ENCODE measurements around the gene TARBP1. TPM values are rescaled to one million over a fixed set of nuclear protein-coding genes. Genes with fewer than 3 reads are reported as not detected.
A peak's percentile ranks its signal among the peaks of the same experiment; 100 is the strongest.

The TARBP1 gene
- total RNA-seq, 1 donor from 2014 or later, result 60.4 TPM

- no peak overlapping the region for H3K27ac Mint-ChIP-seq
- H3K36me3 Mint-ChIP-seq (ENCODE audit: insufficient read depth), result no peaks in the 10 kb centered on the region
- TF ChIP-seq CTCF (IDR thresholded peaks at IDR 0.05; ENCODE audit: unreplicated experiment), result no peak
- no peaks in the 10 kb centered on the region for H3K9me3 Mint-ChIP-seq (ENCODE audit: low read depth)
- no peak overlapping the region for H3K4me3 Mint-ChIP-seq (ENCODE audit: low read depth)
- peaks cover 4% of the 10 kb centered on the region for H3K4me1 Mint-ChIP-seq (ENCODE audit: low read depth)
- no peak for DNase-seq (ENCODE audit: low spot score, unreplicated experiment)
- H3K27me3 Mint-ChIP-seq, result no peaks in the 10 kb centered on the region
These were observed 24.4 kb upstream of the TARBP1 start for GRCh38 chr1:234503193-234504050.

GRCh38 chr1:234502785-234503184 is 23.8 kb upstream of the TARBP1 start:
- DNase-seq (ENCODE audit: low spot score, unreplicated experiment), result no peak
- no peak overlapping the region for H3K27ac Mint-ChIP-seq
- no peak for TF ChIP-seq CTCF (IDR thresholded peaks at IDR 0.05; ENCODE audit: unreplicated experiment)
- no peaks in the 10 kb centered on the region for H3K9me3 Mint-ChIP-seq (ENCODE audit: low read depth)
- H3K27me3 Mint-ChIP-seq, result no peaks in the 10 kb centered on the region
- no peak overlapping the region for H3K4me3 Mint-ChIP-seq (ENCODE audit: low read depth)
- peaks cover 4% of the 10 kb centered on the region for H3K4me1 Mint-ChIP-seq (ENCODE audit: low read depth)
- H3K36me3 Mint-ChIP-seq (ENCODE audit: insufficient read depth), result no peaks in the 10 kb centered on the region

DNA sequence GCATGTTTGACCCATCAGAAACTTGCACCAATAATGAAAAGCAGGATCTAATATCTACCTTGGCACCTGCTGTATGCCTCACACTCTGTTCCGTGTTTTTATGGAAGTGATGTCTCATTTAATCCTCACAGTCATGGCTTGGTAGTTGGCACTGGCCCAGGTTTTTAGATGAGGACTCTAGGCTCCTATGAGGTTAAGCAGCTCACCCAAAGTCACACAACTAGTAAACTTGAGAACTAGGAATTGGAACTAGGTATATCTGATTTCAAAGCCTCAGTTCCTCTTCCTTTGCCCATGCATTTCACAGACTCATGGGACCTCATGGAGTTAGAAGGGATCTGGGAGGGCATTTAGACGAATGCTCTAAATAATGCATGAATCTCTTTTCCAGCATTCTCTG is 21.3 kb upstream of the TARBP1 start:
- peaks cover 6% of the 10 kb centered on the region for H3K4me1 Mint-ChIP-seq (ENCODE audit: low read depth)
- no peak for TF ChIP-seq CTCF (IDR thresholded peaks at IDR 0.05; ENCODE audit: unreplicated experiment)
- no peaks in the 10 kb centered on the region for H3K27me3 Mint-ChIP-seq
- H3K4me3 Mint-ChIP-seq (ENCODE audit: low read depth), result no peak overlapping the region
- H3K9me3 Mint-ChIP-seq (ENCODE audit: low read depth), result no peaks in the 10 kb centered on the region
- H3K36me3 Mint-ChIP-seq (ENCODE audit: insufficient read depth), result no peaks in the 10 kb centered on the region
- H3K27ac Mint-ChIP-seq, result no peak overlapping the region
- DNase-seq (ENCODE audit: low spot score, unreplicated experiment), result no peak

DNA sequence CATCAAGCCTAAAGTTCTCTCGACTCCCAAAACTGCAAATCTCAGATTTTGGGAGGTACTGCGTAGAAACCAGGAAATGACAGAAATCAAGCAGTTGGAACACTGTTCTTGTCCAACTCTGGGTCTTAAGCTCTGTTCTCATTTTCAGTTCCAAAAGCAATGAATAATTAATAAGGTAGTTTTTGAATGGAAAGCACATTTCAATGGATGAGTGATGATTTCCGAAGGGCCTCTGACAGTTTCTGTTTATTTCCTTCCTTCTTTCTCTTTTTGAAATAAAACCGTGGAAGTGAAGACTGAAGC is 20.9 kb upstream of the TARBP1 start:
- no peak overlapping the region for H3K27ac Mint-ChIP-seq
- no peak for DNase-seq (ENCODE audit: low spot score, unreplicated experiment)
- H3K27me3 Mint-ChIP-seq, result no peaks in the 10 kb centered on the region
- no peaks in the 10 kb centered on the region for H3K9me3 Mint-ChIP-seq (ENCODE audit: low read depth)
- no peak overlapping the region for H3K4me3 Mint-ChIP-seq (ENCODE audit: low read depth)
- no peak for TF ChIP-seq CTCF (IDR thresholded peaks at IDR 0.05; ENCODE audit: unreplicated experiment)
- no peaks in the 10 kb centered on the region for H3K36me3 Mint-ChIP-seq (ENCODE audit: insufficient read depth)
- H3K4me1 Mint-ChIP-seq (ENCODE audit: low read depth), result peaks cover 8% of the 10 kb centered on the region

DNA sequence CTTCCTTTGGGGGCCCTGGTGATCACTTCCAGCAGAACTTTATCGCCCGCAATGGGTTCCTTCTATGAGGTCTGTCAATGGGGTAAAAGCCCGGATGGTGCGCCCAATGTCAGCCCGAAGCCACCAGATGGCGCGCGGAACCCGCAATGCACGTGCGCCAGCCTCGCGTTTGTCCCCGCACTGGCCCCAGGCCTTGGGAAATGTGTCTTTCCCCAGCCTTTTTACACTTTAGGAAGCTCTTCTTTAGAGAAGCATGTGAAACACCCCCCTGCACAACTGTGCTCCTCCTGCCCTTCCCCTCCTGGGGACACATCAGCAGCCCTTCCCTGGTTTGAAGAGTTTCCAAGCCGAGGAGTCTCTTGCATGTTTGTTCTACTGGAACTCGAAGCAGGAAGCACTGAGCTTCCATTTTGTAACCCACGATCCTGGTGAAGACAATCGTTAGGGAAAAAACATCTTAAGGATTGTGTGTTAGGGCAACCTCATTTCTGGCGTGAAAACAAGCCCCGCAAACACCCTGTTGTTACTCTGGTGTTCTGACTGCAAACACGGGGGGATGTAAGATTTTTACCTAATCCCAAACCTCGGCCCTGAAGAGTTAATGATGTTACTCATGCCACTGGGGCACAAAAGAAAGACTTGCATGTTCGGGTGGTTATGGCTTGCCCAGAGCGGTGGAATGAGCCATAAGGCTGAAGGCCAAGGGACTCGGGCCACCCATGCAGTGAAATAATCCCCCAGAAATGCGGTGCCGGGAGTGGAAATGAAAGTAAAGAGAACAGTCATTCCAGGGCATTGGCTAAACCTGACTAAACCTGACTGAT is 20.4 kb upstream of the TARBP1 start:
- peak; percentile 82 for DNase-seq (ENCODE audit: low spot score, unreplicated experiment)
- H3K4me1 Mint-ChIP-seq (ENCODE audit: low read depth), result peaks cover 8% of the 10 kb centered on the region
- peak overlapping the region; percentile 60 for H3K27ac Mint-ChIP-seq

More for the DNA sequence above, 20.4 kb upstream of the TARBP1 start:
- H3K4me3 Mint-ChIP-seq (ENCODE audit: low read depth), result no peak overlapping the region
- H3K9me3 Mint-ChIP-seq (ENCODE audit: low read depth), result no peaks in the 10 kb centered on the region
- TF ChIP-seq CTCF (IDR thresholded peaks at IDR 0.05; ENCODE audit: unreplicated experiment), result peak; percentile 96
- no peaks in the 10 kb centered on the region for H3K36me3 Mint-ChIP-seq (ENCODE audit: insufficient read depth)
- H3K27me3 Mint-ChIP-seq, result no peaks in the 10 kb centered on the region

All from progenitor cell of endocrine pancreas (in vitro differentiated cells).